ENCODE results near the gene ERGIC1.
"Not testable (repeated sequence)": the region's sequence is repeated elsewhere in the genome, so short reads cannot be mapped to it uniquely, and the experiment has no call there.

Gene ERGIC1

GRCh38 chr5:172801179-172801671, 32.8 kb upstream of the ERGIC1 start:
- no peak for DNase-seq

GRCh38 chr5:172802112-172802511, 31.9 kb upstream of the ERGIC1 start:
- DNase-seq, result no peak

- no peak for DNase-seq
Observed at GRCh38 chr5:172802567-172803176, 31.4 kb upstream of the ERGIC1 start.

- no peak for DNase-seq
Observed at GRCh38 chr5:172805018-172805683, 28.9 kb upstream of the ERGIC1 start.

GRCh38 chr5:172805736-172806255, 28.3 kb upstream of the ERGIC1 start:
- DNase-seq, result no peak

GRCh38 chr5:172806897-172807672, 27.0 kb upstream of the ERGIC1 start:
- peak; percentile 46 for DNase-seq

- no peak for DNase-seq
Observed at GRCh38 chr5:172807766-172808311, 26.2 kb upstream of the ERGIC1 start.

GRCh38 chr5:172809774-172810173, 24.3 kb upstream of the ERGIC1 start:
- no peak for DNase-seq

- DNase-seq, result not testable (repeated sequence)
Observed at GRCh38 chr5:172810996-172811395, 23.1 kb upstream of the ERGIC1 start.

- DNase-seq, result no peak
Observed at GRCh38 chr5:172815631-172816030, 18.4 kb upstream of the ERGIC1 start.

- DNase-seq, result no peak
Observed at GRCh38 chr5:172816925-172817562, 17.0 kb upstream of the ERGIC1 start.

- no peak for DNase-seq
Observed at GRCh38 chr5:172817664-172818063, 16.4 kb upstream of the ERGIC1 start.

GRCh38 chr5:172818081-172818480, 16.0 kb upstream of the ERGIC1 start:
- DNase-seq, result no peak

GRCh38 chr5:172819569-172819968, 14.5 kb upstream of the ERGIC1 start:
- no peak for DNase-seq

- no peak for DNase-seq
Observed at GRCh38 chr5:172820046-172820767, 13.8 kb upstream of the ERGIC1 start.

- no peak for DNase-seq
Observed at GRCh38 chr5:172821340-172821985, 12.6 kb upstream of the ERGIC1 start.

- DNase-seq, result no peak
Observed at GRCh38 chr5:172823840-172824362, 10.2 kb upstream of the ERGIC1 start.

GRCh38 chr5:172825610-172826204, 8.3 kb upstream of the ERGIC1 start:
- no peak for DNase-seq

- DNase-seq, result no peak
Observed at GRCh38 chr5:172827841-172828240, 6.2 kb upstream of the ERGIC1 start.

- DNase-seq, result no peak
Observed at GRCh38 chr5:172828911-172829431, 5.1 kb upstream of the ERGIC1 start.

Data from 8988T (cell line).